K562 (cell line): Measurements from ENCODE around the gene SFXN3. TPM values are rescaled to one million over a fixed set of nuclear protein-coding genes. Genes with fewer than 3 reads are reported as not detected.

ENCODE experiments used
- ATAC-seq: fragments of 200-7000 bp; cut with Tn5 transposase; 3 replicates; pipeline ENCODE4 v1.9.1; 2020; ENCODE audit warnings: moderate library complexity
- BruUV-seq: library from RNA; stranded (reverse); fragments of 400-500 nt; replicated peaks from 2 replicates; lab custom pipeline; 2021; lab: Mats Ljungman, UMichigan
- CTCF ChIA-PET: fragments of 300-600 bp; formaldehyde crosslinking; extraction: SDS; loops from one replicate; lab custom pipeline; 2021; ENCODE audit warnings: low intra/inter-chr PET ratio; lab: Yijun Ruan, JAX
- POLR2A ChIA-PET: fragments of 300-600, 350-650 bp; sonication (Branson Sonifier 250); formaldehyde crosslinking; extraction: SDS; loops from one replicate; lab custom pipeline; 2021; ENCODE audit warnings: antibody characterized with exemption, inconsistent platforms; lab: Yijun Ruan, JAX
- DNase-seq, 4 experiments: peaks; one replicate each; pipeline versions ENCODE4 v3.0.0 to v3.0.0-alpha.2; 2011 to 2018; ENCODE audit warnings: low spot score in 3 of 4, mixed read lengths in 3 of 4; ENCODE audit errors: extremely low read depth in 1 of 4
- FAIRE-seq: peaks from 2 replicates; lab custom pipeline; 2011; peaks lifted over from hg19 to GRCh38; lab: Jason Lieb, UNC
- H2AFZ ChIP-seq: 2 replicates; pipeline ENCODE4 v1.6.0; 2011; ENCODE audit warnings: low read depth, low read length, control low read depth, inconsistent platforms
- H3K27ac ChIP-seq: fragments of 200-600 bp; 3 replicates; pipeline ENCODE4 v1.8.0; 2011; ENCODE audit warnings: low read depth, mild to moderate bottlenecking, control low read depth, inconsistent platforms, low read length, moderate library complexity, mixed read lengths; ENCODE audit errors: extremely low read depth
- H3K27me3 ChIP-seq, 2 experiments: fragments of 300-600 bp in 1 of 2; 2 replicates in 1 of 2; 3 replicates in 1 of 2; pipeline versions ENCODE4 v1.6.0 to v1.8.0; 2011; ENCODE audit warnings: inconsistent platforms in 2 of 2, low read length in 2 of 2, mild to moderate bottlenecking in 1 of 2, mixed read lengths in 1 of 2, moderate library complexity in 1 of 2; ENCODE audit not compliant: control insufficient read depth in 2 of 2, insufficient read depth in 2 of 2
- H3K36me3 ChIP-seq: fragments of 300-600 bp; 3 replicates; pipeline ENCODE4 v1.8.0; 2011; ENCODE audit warnings: mild to moderate bottlenecking, low read length, inconsistent platforms; ENCODE audit not compliant: control insufficient read depth, insufficient read depth
- H3K4me1 ChIP-seq, 2 experiments: fragments of 200-600 bp in 1 of 2; replicated peaks in 1 of 2; 2 replicates in 1 of 2; 3 replicates in 1 of 2; pipeline versions ENCODE4 v1.5.1 to v1.8.0; 2011; ENCODE audit warnings: inconsistent platforms in 2 of 2, low read length in 2 of 2, mild to moderate bottlenecking in 1 of 2, mixed read lengths in 1 of 2, moderate library complexity in 1 of 2; ENCODE audit not compliant: control insufficient read depth in 2 of 2, insufficient read depth in 2 of 2
- H3K4me2 ChIP-seq: 2 replicates; pipeline ENCODE4 v1.6.1; 2011; ENCODE audit warnings: low read length, control low read depth, inconsistent platforms, mixed read lengths; ENCODE audit not compliant: insufficient read depth
- H3K4me3 ChIP-seq: fragments of 200-600 bp; sonication (generic), shearing (Covaris generic); 2 replicates; pipeline ENCODE4 v1.5.1; 2016; ENCODE audit warnings: control low read depth, inconsistent platforms
- H3K79me2 ChIP-seq: fragments of 200-600 bp; 3 replicates; pipeline ENCODE4 v1.8.0; 2011; ENCODE audit warnings: low read length, inconsistent platforms; ENCODE audit not compliant: control insufficient read depth, insufficient read depth
- H3K9ac ChIP-seq, 2 experiments: 2 replicates each; pipeline versions ENCODE4 v1.6.0 to v1.6.1; 2011; ENCODE audit warnings: low read depth in 2 of 2, low read length in 2 of 2, control low read depth in 1 of 2, inconsistent platforms in 1 of 2, mild to moderate bottlenecking in 1 of 2, mixed read lengths in 1 of 2; ENCODE audit not compliant: insufficient read depth in 1 of 2
- H3K9me1 ChIP-seq: one replicate; pipeline ENCODE4 v1.6.0; 2011; ENCODE audit warnings: inconsistent platforms, mild to moderate bottlenecking, low read length, moderate library complexity; ENCODE audit not compliant: control insufficient read depth, insufficient read depth
- H3K9me3 ChIP-seq: replicated peaks from 2 replicates; pipeline ENCODE4 v1.5.1; 2011; ENCODE audit warnings: low read depth, low read length, inconsistent platforms; ENCODE audit not compliant: control insufficient read depth, insufficient read depth
- H4K20me1 ChIP-seq: replicated peaks from 2 replicates; pipeline ENCODE4 v1.6.1; 2011; ENCODE audit warnings: low read length, inconsistent platforms, mixed read lengths; ENCODE audit not compliant: control insufficient read depth, insufficient read depth
- CBX2 ChIP-seq: fragments of 200-600 bp; sonication (generic); IDR thresholded peaks from one replicate; pipeline ENCODE4 v1.6.1; 2012; ENCODE audit warnings: mild to moderate bottlenecking, low read length, inconsistent platforms; ENCODE audit not compliant: insufficient read depth, poor library complexity, severe bottlenecking
- CHD2 ChIP-seq: IDR thresholded peaks from 2 replicates; pipeline ENCODE4 v1.6.1; 2011; ENCODE audit warnings: low read depth, low read length
- CLOCK ChIP-seq: fragments of 250-450 bp; sonication (Bioruptor Pico); IDR thresholded peaks from 2 replicates; pipeline ENCODE4 v1.4.0; 2020; ENCODE audit warnings: mild to moderate bottlenecking, moderate library complexity, borderline replicate concordance
- E2F6 ChIP-seq, 2 experiments: IDR thresholded peaks; 2 replicates each; pipeline ENCODE4 v1.6.1; 2011; ENCODE audit warnings: borderline replicate concordance in 1 of 2, control low read depth in 1 of 2, low read depth in 1 of 2, low read length in 1 of 2, mild to moderate bottlenecking in 1 of 2, mixed read lengths in 1 of 2, moderate library complexity in 1 of 2; ENCODE audit not compliant: insufficient read depth in 1 of 2, insufficient read length in 1 of 2, poor library complexity in 1 of 2, severe bottlenecking in 1 of 2; ENCODE audit errors: extremely low read depth in 1 of 2
- EGR1 ChIP-seq: fragments of 450-650 bp; conservative IDR thresholded peaks from 2 replicates; pipeline ENCODE4 v1.6.1; 2017; ENCODE audit warnings: mild to moderate bottlenecking
- FUS ChIP-seq: fragments of 200-400 bp; formaldehyde crosslinking; optimal IDR thresholded peaks from 2 replicates; pipeline ENCODE3; 2017; ENCODE audit warnings: low read depth, low read length
- NFATC3 ChIP-seq: fragments of 450-650 bp; IDR thresholded peaks from 2 replicates; pipeline ENCODE4 v1.6.1; 2017; ENCODE audit warnings: mild to moderate bottlenecking
- POLR2AphosphoS2 ChIP-seq: IDR thresholded peaks from 2 replicates; pipeline ENCODE4 v1.6.1; 2012; ENCODE audit warnings: low read length, improper control_type of control experiment
- SREBF1 ChIP-seq: fragments of 150-350 bp; IDR thresholded peaks from 2 replicates; pipeline ENCODE4 v1.6.1; 2014; ENCODE audit warnings: antibody characterized with exemption, low read depth, low read length, borderline replicate concordance
- TCF7L2 ChIP-seq: fragments of 150-350 bp; IDR thresholded peaks from 2 replicates; pipeline ENCODE4 v1.6.1; 2016; ENCODE audit warnings: low read depth, mild to moderate bottlenecking, low read length, moderate library complexity
- ZBTB7A ChIP-seq: IDR thresholded peaks from 2 replicates; pipeline ENCODE4 v1.6.1; 2011; ENCODE audit warnings: low read depth, mild to moderate bottlenecking, low read length, moderate library complexity, borderline replicate concordance; ENCODE audit not compliant: control insufficient read depth
- ZNF12 ChIP-seq: sonication (generic); formaldehyde crosslinking; IDR thresholded peaks from 2 replicates; pipeline ENCODE4 v1.4.0; 2020; ENCODE audit warnings: mild to moderate bottlenecking, missing genetic modification reagents
- ZNF140 ChIP-seq: fragments of 250-450 bp; sonication (Bioruptor Pico); IDR thresholded peaks from 2 replicates; pipeline ENCODE4 v1.8.0; 2021; ENCODE audit warnings: moderate library complexity, mild to moderate bottlenecking, inconsistent platforms
- ZNF217 ChIP-seq: sonication (generic); formaldehyde crosslinking; IDR thresholded peaks from 2 replicates; pipeline ENCODE4 v1.8.0; 2022; ENCODE audit warnings: mild to moderate bottlenecking, missing genetic modification reagents
- ZNF224 ChIP-seq: sonication (generic); formaldehyde crosslinking; IDR thresholded peaks from 2 replicates; pipeline ENCODE4 v1.8.0; 2022; ENCODE audit warnings: mild to moderate bottlenecking, missing genetic modification reagents
- ZNF408 ChIP-seq: fragments of 250-450 bp; sonication (Bioruptor Pico); IDR thresholded peaks from 2 replicates; pipeline ENCODE4 v1.4.0; 2020; ENCODE audit warnings: low read depth, mild to moderate bottlenecking, moderate library complexity
- WGBS: fragments of 100-300 bp; shearing (Covaris generic); methylation state at CpG from one replicate; pipeline ENCODE4 v1.1.6; 2016; ENCODE audit warnings: low coverage, mixed read lengths; ENCODE audit not compliant: insufficient coverage; ENCODE audit errors: missing lambda C conversion rate; 5-methylcytosine and 5-hydroxymethylcytosine counted together
- in situ Hi-C: fragments of 300-500 bp; cut with MboI; formaldehyde crosslinking; loops from 4 replicates; pipeline ENCODE4 v1.15.0; 2018; ENCODE audit warnings: inconsistent platforms, mixed read lengths
- intact Hi-C: fragments of 100-400 bp; cut with micrococcal nuclease; formaldehyde crosslinking; loops from 2 replicates; pipeline ENCODE4 v1.14.2; 2022
- polyA plus RNA-seq, 8 experiments: library from polyadenylated mRNA; depleted of rRNA in 4 of 8; stranded (reverse) in 5 of 8; unstranded in 3 of 8; fragments of >200 nt; fragmentation: Nextera tagmentation in 2 of 8; fragmentation: Illumina TruSeq in 1 of 8; extraction: Ambion mirVana in 2 of 8; extraction: Trizol in 1 of 8; gene quantifications; 2 replicates each; pipeline versions ENCODE4 v1.2.1 to v1.2.3, GENCODE V29; 2011 to 2014; ENCODE audit warnings: inconsistent platforms in 1 of 8, missing spikeins in 1 of 8
- total RNA-seq, 7 experiments: library from RNA; depleted of rRNA in 6 of 7; stranded (reverse); fragments of >200 nt in 6 of 7; fragmentation: Illumina TruSeq in 2 of 7; extraction: Trizol in 2 of 7; gene quantifications; 2 replicates each; pipeline versions ENCODE4 v1.2.1 to v1.2.3, GENCODE V29; 2011 to 2021; ENCODE audit warnings: low replicate concordance in 1 of 7
- TF ChIP-seq, protein P1 (sequence below): fragments of 450-650 bp; formaldehyde crosslinking; IDR thresholded peaks from 2 replicates; pipeline ENCODE4 v1.4.0; 2022; ENCODE audit warnings: mild to moderate bottlenecking, moderate library complexity

Gene SFXN3
- total and polyA plus RNA-seq, 9 of the 15 experiments (the other 6 are each of a cell fraction or from before 2014, with no cell fraction given) = 0.24 to 4.6 (median 0.86) TPM

DNA sequence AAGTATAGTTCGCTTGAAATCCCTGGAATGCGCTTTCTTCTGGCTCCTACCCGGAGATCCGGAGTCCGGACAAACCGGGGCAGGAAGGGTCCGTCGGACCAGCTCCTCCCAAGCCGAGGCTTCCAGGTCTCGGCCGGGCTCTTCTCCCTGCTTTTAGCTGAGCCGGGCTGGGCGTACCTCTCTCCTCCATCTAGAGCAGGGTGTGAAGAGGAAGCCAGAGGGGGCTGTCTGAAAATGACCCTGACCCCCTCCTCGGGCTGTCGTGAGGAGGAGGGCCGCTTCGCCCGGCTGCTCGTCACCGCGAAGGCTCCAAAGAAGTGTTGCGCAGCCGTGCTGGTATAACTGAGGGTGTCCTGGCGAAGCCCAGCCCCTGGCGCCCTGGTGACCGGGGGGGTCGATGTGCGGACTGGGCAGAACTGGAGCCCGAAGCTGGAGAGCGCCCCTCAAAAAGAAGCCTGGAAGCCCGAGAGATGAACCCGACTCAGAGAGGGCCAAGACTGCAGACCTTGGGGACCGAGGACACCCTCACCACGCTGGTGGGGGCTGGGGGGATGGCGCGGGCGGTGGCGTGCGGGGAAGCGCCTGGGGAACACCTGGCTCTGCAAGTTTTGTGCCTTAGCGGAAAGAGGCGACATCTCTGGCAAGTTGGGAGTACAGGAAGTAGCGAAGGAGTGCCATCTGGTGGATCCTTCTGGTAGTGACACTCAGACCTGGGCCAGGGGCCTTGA lies 36.5 kb downstream of the SFXN3 start:
- POLR2A ChIA-PET = interaction anchor here (0.6 to 1.4 kb wide), 3 partner anchors 51 to 714 kb away, joined by 3 to 4 read pairs (median 3); no protein-coding TSS in a partner anchor
- Histone ChIP-seq H3K4me2 (peak overlapping the region; percentile 81), H3K9ac (peak overlapping the region; percentile 51 to 92), H3K79me2 (peaks cover 16% of the 10 kb centered on the region; the same call in 2 of the 3 replicates), H3K36me3 (no peaks in the 10 kb centered on the region), H3K9me3 (no peaks in the 10 kb centered on the region), H3K4me3 (peak overlapping the region; percentile 58), H4K20me1 (no peaks in the 10 kb centered on the region), H3K9me1 (no peaks in the 10 kb centered on the region), H3K27ac (peak overlapping the region; percentile 54; the same call in 2 of the 3 replicates), H2AFZ (peak overlapping the region; percentile 89), H3K27me3 (no peaks in the 10 kb centered on the region), H3K4me1 (peaks cover 52 to 64% of the 10 kb centered on the region in 2 experiments)
- peak; percentile 95 for FAIRE-seq
- CTCF ChIA-PET = interaction anchor here (0.5 to 3.7 kb wide), 6 partner anchors 8 to 840 kb away, joined by 3 to 37 read pairs (median 12); partner anchors contain the start of gene LZTS2
- WGBS = 4% methylated on average over 32 of the region's 43 CpGs
- BruUV-seq = no TSS peak
- DNase-seq = peak; percentile 55 to 88 (median 62)
- ATAC-seq = peak; percentile 33
- in situ Hi-C loops = no loop called here
- intact Hi-C loops = loop anchor here (1.0 to 10.0 kb wide), 5 partner anchors 7 to 987 kb away; partner anchors contain the start of genes ARMH3, PDZD7 and SFXN3
- TF ChIP-seq ZNF12 = no peak
- 0 out of 2 replicates have a peak, but pooled peaks have one; percentile 16 for TF ChIP-seq EGR1
- peak; percentile 54; the same call in 1 of the 2 replicates for TF ChIP-seq ZBTB7A
- TF ChIP-seq CHD2 = no peak
- TF ChIP-seq CLOCK (CRISPR knock-in tag) = no peak
- no peak for TF ChIP-seq NFATC3
- TF ChIP-seq ZNF140 (CRISPR knock-in tag) = no peak
- no peak for TF ChIP-seq POLR2AphosphoS2
- no peak for TF ChIP-seq FUS
- no peak for TF ChIP-seq ZNF224 (CRISPR knock-in tag)
- TF ChIP-seq, protein P1, sequence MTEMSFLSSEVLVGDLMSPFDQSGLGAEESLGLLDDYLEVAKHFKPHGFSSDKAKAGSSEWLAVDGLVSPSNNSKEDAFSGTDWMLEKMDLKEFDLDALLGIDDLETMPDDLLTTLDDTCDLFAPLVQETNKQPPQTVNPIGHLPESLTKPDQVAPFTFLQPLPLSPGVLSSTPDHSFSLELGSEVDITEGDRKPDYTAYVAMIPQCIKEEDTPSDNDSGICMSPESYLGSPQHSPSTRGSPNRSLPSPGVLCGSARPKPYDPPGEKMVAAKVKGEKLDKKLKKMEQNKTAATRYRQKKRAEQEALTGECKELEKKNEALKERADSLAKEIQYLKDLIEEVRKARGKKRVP (CRISPR knock-in tag) = no peak
- TF ChIP-seq TCF7L2 = no peak
- no peak for TF ChIP-seq ZNF408
- TF ChIP-seq ZNF217 = no peak
- no peak for TF ChIP-seq E2F6 (IDR thresholded peaks at IDR 0.05; ENCODE audit: borderline replicate concordance in 1 of 2, extremely low read depth in 1 of 2, insufficient read depth in 1 of 2, insufficient read length in 1 of 2, low read depth in 1 of 2, low read length in 1 of 2, poor library complexity in 1 of 2, severe bottlenecking in 1 of 2)
- TF ChIP-seq SREBF1 = no peak
- no peak for TF ChIP-seq CBX2
